ENCODE data around the gene ZNF32.

ZNF32 gene

GRCh38 chr10:43648398-43649184 is at the start of gene ZNF32:
Gene ZNF32, minus strand, starts transcription at chr10:43648881. Its CDS starts 2,748 bp downstream, at chr10:43646133.
- peak; percentile 68 for DNase-seq (ENCODE audit: low spot score)

- no peak for DNase-seq (ENCODE audit: low spot score)
Measured at GRCh38 chr10:43698156-43698555, 49.5 kb upstream of the ZNF32 start.

- DNase-seq (ENCODE audit: low spot score): no peak
Measured at GRCh38 chr10:43696909-43697483, 48.3 kb upstream of the ZNF32 start.

- DNase-seq (ENCODE audit: low spot score): no peak
Measured at GRCh38 chr10:43695730-43696129, 47.0 kb upstream of the ZNF32 start.

DNA sequence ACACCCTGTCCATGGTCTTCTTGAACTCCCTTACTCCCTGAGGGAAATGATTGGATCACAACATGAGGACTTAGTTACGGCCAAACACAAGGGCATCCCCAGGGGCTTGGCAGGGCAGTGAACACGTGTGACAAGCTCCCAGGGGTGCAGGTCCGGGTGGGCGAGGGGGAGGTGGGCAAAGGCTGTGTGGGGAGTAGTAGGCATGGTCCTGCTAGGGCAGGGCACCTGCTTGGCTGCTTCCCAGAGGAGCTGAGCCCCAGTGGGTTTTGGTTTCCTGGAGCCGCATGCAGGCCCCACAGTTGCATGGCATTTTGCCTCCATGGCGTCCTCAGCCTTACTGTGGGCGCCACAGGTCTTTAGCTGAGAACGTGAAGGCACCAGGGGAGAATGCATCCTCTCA is 46.6 kb upstream of the ZNF32 start:
- no peak for DNase-seq (ENCODE audit: low spot score)

GRCh38 chr10:43694526-43694925 is 45.8 kb upstream of the ZNF32 start:
- no peak for DNase-seq (ENCODE audit: low spot score)

DNA sequence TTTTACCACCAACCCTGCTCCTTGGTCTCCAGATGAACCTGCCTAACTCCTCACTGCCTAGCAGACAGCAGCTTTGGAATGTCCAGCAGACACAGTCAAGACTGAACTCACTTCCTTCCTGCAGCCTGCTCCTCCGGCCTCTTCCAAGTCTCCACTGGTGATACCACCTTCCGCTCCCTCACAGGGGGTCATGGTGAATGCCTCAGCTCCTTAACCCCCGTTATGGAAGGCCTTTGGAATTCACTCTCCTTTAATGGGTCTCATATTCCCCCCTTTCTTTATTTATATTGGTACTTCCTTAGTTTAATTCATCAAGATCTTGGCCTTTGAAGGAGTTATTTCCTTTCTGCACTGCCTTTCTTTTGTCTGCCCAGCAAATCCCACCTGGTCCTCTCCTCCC is 44.9 kb upstream of the ZNF32 start:
- DNase-seq (ENCODE audit: low spot score): no peak

GRCh38 chr10:43692051-43692825 is 43.6 kb upstream of the ZNF32 start:
- no peak for DNase-seq (ENCODE audit: low spot score)

DNA sequence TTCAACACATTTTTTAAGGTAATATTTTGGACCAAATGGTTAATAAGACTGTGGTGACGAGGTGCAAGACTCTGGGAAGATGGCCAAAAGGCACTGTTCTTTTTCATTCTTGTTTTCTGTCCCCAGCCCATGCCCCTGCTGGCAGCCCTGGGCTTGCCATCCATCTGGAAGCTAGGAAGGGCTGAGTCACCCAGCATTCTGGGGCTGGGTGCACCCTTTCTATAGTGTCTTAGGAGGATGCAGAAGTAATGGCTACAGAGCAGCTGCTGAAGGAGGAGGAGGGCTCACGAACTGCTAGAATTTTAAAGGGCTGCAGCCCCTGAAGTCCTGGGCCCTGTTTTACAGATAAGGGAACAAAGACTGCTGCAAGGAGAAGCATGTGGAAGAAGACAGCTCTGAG is 42.8 kb upstream of the ZNF32 start:
- no peak for DNase-seq (ENCODE audit: low spot score)

DNA sequence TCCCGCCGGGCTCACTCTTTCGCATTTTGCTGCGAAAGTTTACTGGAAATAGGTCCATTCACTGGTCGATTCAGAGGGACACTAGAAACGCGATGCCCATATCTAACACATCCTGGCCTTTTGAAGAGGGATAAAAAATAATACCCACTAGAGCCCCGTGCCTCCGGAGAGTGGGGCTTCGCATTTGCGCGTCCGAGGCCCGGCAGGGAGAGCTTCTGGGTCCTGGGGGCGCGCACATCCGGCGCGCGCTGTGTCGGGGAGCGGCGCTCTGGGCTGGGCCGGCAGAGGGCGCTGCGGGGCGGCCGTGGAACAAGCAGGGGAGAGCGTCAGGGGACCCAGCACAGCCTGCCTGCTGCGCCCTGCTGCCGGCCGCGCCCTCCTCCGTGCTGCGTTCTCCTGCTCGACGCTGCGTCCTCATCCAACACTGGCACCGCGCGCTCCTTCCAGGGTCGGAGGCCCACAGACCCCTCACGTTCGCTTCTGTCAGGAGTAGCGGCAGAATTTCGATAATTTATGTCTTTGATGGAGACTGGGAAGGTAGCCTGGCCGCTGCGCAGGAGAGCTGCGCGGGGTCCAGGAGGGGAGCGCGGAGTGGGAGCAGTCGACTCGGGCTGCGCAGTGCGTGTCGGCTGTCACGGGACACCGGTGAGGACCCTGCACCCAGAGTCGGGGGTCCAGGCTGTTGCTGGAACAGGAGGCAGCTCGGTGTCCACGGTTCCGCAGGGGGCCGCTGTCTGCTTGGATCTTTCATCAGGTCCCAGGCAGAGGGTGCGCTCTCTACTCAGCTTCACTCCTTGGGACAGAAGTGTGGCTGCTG is 41.5 kb upstream of the ZNF32 start:
- DNase-seq (ENCODE audit: low spot score): peak; percentile 28

- DNase-seq (ENCODE audit: low spot score): no peak
Measured at GRCh38 chr10:43689618-43689954, 40.9 kb upstream of the ZNF32 start.

- no peak for DNase-seq (ENCODE audit: low spot score)
Measured at GRCh38 chr10:43689007-43689491, 40.4 kb upstream of the ZNF32 start.

DNA sequence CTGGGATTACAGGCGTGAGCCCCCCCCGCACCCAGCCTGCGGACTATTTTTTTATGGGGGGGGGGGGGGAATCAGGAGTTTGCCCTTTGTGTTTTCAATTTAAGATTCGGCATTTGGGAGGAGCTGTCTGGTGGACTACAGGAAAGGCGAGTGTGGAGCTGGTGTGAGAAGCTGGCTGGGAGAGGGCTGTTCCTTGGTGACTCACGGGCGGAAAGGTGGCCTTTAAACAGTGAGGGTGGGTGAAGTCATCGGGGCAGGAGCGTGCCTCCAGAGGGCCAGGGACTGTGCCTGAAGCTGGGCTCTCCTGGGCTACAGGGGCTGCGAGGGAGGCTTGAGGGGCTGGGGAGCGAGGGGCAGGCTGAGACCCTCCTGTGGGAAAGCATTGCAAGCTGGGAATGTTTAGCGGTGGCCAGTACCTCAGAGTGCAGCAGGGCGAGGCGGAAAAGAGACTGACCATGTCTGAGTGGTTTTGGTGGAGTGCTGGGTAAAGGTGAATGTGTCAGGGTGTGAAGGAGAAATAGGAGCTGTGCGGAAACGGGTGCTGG is 39.7 kb upstream of the ZNF32 start:
- no peak for DNase-seq (ENCODE audit: low spot score)

DNA sequence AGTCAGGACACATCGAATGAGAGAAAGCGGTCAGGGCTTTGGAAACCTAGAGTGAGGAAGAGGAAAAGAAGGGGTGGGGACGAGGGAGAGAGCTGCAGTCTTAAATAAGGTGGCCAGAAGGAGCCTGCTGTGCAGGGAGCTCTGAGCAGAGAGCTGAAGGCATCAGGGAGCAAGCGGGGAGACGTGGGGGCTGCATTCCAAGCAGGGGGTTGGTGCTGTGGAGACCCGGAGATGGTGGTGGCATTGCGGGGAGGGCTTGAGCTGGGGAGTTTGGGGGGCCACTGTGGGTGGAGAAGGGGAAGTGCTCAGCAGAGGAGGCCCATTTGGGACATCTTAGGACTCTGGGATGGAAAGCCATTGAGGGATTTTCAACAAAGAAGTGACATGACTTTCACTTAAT is 38.7 kb upstream of the ZNF32 start:
- DNase-seq (ENCODE audit: low spot score): no peak

DNA sequence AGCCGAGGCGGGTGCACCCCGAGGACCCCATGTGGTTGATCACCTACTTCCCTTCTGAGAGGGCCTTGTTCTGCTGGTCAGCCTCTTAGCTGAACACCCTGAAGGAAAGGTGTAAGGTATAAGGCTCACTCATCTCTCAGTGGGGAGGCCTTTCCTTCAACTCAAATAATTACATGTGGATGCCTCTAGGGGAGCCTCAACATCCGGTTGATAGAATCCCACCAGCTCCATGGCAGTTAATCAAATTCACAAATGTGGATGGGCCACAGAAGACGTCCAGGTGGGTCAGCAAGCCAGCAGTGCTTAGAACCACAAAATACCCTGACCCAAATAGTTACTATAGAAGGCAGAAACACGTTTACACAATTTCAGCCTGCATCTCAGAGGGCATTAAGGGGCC is 37.7 kb upstream of the ZNF32 start:
- DNase-seq (ENCODE audit: low spot score): no peak

GRCh38 chr10:43685744-43686143 is 37.1 kb upstream of the ZNF32 start:
- DNase-seq (ENCODE audit: low spot score): no peak

DNA sequence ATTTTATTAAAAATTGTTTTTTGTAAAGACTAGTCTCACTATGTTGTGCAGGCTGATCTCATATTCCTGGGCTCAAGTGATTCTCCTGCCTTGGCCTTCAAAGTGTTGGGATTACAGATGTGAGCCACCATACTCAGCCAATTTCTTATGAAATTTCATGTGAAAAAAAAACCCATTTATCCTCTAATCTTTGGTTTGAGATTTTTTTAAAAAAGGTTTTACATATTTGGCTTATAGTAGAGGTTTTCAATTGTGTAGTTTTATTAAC is 35.5 kb upstream of the ZNF32 start:
- DNase-seq (ENCODE audit: low spot score): no peak

DNA sequence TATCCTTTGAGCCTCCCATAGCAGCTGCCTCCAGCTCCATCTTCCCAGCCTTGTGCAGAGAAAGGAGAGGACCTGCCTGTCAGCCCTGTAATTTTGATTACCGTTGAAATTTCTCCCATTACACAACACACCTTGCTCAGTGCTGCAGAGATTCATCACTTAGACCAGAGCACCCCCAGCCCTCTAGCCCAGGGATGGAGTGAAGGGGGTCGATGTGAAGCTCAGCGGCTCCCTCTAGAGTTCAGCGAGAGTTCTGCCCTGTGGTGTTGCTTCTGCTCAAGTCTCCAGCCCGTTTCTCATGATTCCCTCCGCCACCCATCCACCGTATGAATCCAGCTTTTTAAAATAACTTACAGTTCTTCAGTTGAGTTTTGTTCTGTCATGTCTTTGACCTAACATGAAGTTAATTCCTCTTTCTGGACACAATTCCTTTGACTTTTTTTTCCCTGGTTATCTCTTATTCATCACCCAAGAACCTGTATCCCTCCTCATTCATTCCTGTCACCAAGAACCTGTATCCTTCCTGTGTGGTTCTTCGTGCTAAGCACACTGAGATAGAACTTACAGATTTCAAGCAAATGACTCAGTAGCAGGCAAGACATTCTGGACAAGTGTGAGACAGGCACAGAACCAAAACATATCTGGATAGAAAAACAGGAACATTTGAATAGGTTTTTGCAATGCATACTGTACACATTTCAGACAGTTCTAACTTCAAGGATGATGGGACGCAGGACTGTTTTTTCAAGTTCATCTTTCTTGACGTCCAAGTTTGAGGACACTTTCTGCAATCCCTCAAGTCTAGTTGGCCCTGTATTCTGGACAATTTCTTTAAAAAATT is 35.0 kb upstream of the ZNF32 start:
- DNase-seq (ENCODE audit: low spot score): no peak

GRCh38 chr10:43682956-43683355 is 34.3 kb upstream of the ZNF32 start:
- no peak for DNase-seq (ENCODE audit: low spot score)

- no peak for DNase-seq (ENCODE audit: low spot score)
Measured at GRCh38 chr10:43681721-43682120, 33.0 kb upstream of the ZNF32 start.

DNA sequence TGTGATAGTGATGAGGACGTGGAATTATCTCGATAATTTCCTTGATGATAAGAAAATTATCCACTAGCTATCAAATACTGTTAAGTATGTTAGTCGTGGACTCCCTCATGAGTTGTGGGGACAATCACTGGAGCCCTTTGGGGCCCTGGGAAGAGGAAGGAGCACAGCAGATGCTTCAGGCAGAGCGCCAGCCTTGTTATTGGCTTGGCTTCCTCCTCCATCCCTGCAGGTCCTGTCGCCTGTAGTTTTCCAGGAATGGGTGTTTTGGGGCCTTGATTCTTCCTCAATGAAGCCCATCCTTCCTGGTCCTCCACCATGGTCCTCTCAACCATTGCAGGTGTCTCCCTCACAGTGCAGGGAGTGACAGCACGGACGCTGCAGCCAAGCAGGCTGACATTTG is 32.5 kb upstream of the ZNF32 start:
- DNase-seq (ENCODE audit: low spot score): no peak

All from COLO829 (cell line).